ENCODE data around the gene PXDC1. TPM values are rescaled to one million over a fixed set of nuclear protein-coding genes. Genes with fewer than 3 reads are reported as not detected.
A peak's percentile ranks its signal among the peaks of the same experiment; 100 is the strongest.

PXDC1 gene
- total RNA-seq, 1 donor from 2014 or later: 231 TPM

DNA sequence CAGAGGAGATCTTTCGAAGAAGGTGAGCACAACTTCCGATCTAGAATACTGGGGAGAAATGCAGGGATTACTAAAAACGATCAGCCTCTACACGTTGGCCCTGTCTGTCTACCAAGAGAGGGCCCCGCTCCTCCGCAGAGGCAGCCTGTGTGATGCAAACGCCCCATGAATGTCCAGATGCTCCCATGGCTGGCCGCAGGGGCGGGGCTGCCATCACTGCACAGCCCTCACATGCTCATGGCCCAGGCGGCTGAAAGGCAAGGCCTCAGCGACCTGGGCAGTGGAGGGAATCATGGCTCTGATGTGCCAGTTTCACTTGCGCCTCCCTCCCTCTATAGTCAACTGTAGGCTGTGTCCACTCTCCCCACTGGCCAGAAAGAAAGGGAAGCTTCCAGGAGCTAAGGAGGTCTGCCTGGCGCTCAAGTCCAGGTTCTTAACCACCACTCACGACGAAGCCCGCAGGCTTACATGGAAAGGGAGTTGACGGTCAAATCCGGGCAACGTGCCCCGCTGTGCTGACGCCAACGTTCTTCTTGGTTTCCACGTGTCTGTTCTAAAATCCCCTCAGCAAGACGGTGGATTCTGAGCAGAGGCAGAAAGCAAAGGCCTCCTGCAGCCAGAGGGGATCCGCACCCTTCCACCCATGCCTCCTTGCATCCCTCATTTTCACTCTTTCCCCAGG is 14.2 kb downstream of the PXDC1 start:
- DNase-seq (ENCODE audit: low spot score): no peak
- peaks cover 4% of the 10 kb centered on the region for H3K9me3 Mint-ChIP-seq (ENCODE audit: low read depth)
- H3K36me3 Mint-ChIP-seq (ENCODE audit: low read depth): peaks cover 61% of the 10 kb centered on the region
- H3K27ac Mint-ChIP-seq (ENCODE audit: unreplicated experiment): peak overlapping the region; percentile 73
- no peaks in the 10 kb centered on the region for H3K27me3 Mint-ChIP-seq (ENCODE audit: low read depth)
- no peak overlapping the region for H3K4me3 Mint-ChIP-seq (ENCODE audit: unreplicated experiment)
- H3K4me1 Mint-ChIP-seq (ENCODE audit: low read depth): peaks cover 99% of the 10 kb centered on the region
- TF ChIP-seq, protein P1, sequence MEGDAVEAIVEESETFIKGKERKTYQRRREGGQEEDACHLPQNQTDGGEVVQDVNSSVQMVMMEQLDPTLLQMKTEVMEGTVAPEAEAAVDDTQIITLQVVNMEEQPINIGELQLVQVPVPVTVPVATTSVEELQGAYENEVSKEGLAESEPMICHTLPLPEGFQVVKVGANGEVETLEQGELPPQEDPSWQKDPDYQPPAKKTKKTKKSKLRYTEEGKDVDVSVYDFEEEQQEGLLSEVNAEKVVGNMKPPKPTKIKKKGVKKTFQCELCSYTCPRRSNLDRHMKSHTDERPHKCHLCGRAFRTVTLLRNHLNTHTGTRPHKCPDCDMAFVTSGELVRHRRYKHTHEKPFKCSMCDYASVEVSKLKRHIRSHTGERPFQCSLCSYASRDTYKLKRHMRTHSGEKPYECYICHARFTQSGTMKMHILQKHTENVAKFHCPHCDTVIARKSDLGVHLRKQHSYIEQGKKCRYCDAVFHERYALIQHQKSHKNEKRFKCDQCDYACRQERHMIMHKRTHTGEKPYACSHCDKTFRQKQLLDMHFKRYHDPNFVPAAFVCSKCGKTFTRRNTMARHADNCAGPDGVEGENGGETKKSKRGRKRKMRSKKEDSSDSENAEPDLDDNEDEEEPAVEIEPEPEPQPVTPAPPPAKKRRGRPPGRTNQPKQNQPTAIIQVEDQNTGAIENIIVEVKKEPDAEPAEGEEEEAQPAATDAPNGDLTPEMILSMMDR (IDR thresholded peaks at IDR 0.05): no peak

DNA sequence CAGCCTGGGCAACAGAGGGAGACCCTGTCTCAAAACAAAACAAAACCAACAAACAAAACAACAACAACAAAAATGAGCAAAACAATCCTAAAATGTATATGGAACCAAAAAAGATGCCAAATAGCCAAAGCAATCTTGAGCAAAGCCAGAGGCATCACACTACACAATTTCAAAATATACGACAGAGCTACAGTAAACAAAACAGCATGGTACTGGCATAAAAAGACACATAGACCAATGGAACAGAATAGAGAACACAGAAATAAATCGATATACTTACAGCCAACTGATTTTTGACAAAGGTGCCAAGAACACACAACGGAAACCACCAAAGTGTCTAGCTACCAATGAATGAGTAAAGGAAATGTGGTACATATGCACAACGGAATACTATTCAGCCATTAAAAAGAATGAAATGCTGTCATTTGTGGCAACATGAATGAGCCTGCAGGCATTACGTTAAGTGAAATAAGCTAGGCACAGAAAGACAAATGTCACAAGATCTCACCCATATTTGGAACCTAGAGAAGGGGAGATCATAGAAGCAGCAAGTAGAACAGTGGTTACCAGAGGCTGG is 16.4 kb downstream of the PXDC1 start:
- TF ChIP-seq, protein P1 (IDR thresholded peaks at IDR 0.05): no peak
- no peak overlapping the region for H3K4me3 Mint-ChIP-seq (ENCODE audit: unreplicated experiment)
- H3K9me3 Mint-ChIP-seq (ENCODE audit: low read depth): peaks cover 4% of the 10 kb centered on the region
- peak overlapping the region; percentile 87 for H3K27ac Mint-ChIP-seq (ENCODE audit: unreplicated experiment)
- no peaks in the 10 kb centered on the region for H3K27me3 Mint-ChIP-seq (ENCODE audit: low read depth)
- H3K4me1 Mint-ChIP-seq (ENCODE audit: low read depth): peaks cover 94% of the 10 kb centered on the region
- peaks cover 54% of the 10 kb centered on the region for H3K36me3 Mint-ChIP-seq (ENCODE audit: low read depth)
- no peak for DNase-seq (ENCODE audit: low spot score)

GRCh38 chr6:3734023-3734422 is 17.5 kb downstream of the PXDC1 start:
- peak; percentile 76 for DNase-seq (ENCODE audit: low spot score)
- Mint-ChIP-seq H3K4me3 (ENCODE audit: unreplicated experiment) (no peak overlapping the region), H3K27ac (ENCODE audit: unreplicated experiment) (peak overlapping the region; percentile 87), H3K27me3 (ENCODE audit: low read depth) (no peaks in the 10 kb centered on the region), H3K9me3 (ENCODE audit: low read depth) (peaks cover 4% of the 10 kb centered on the region), H3K4me1 (ENCODE audit: low read depth) (peaks cover 94% of the 10 kb centered on the region), H3K36me3 (ENCODE audit: low read depth) (peaks cover 60% of the 10 kb centered on the region)
- TF ChIP-seq, protein P1 (IDR thresholded peaks at IDR 0.05): no peak

DNA sequence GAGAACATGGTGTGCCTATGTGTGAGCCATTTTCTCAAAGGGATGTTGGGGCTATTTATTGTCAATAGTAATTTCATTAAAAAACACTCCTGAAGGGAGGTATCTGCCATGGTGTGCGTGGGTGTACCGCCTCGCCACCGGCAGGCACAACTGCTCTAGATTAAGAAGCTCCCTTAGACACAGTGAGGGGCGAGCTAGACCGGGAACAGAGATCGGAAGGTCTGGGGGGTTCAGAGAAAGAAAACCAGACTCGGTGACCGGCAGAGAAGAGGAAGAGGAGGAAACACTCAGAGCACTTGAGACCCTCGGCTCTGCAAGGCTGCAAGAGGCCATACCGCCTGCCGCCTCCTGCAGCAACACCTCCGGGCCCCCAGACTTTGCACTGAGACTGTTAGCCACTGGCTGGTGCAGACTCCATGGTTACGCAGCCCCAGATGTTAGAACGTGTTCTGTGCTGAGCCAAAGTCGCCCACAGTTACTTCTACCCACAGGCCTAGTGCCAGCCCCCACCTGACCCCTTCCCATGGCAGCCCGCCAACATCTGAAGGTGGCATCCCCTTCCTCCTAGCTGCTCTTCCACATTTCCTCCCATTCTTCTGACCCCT is 18.1 kb downstream of the PXDC1 start:
- Mint-ChIP-seq H3K36me3 (ENCODE audit: low read depth) (peaks cover 62% of the 10 kb centered on the region), H3K4me1 (ENCODE audit: low read depth) (peaks cover 94% of the 10 kb centered on the region), H3K4me3 (ENCODE audit: unreplicated experiment) (no peak overlapping the region), H3K27me3 (ENCODE audit: low read depth) (no peaks in the 10 kb centered on the region), H3K27ac (ENCODE audit: unreplicated experiment) (peak overlapping the region; percentile 87), H3K9me3 (ENCODE audit: low read depth) (peaks cover 4% of the 10 kb centered on the region)
- peak; percentile 66 for DNase-seq (ENCODE audit: low spot score)
- TF ChIP-seq, protein P1 (IDR thresholded peaks at IDR 0.05): no peak

- H3K9me3 Mint-ChIP-seq (ENCODE audit: low read depth): peaks cover 4% of the 10 kb centered on the region
- peak; percentile 65 for DNase-seq (ENCODE audit: low spot score)
- peaks cover 94% of the 10 kb centered on the region for H3K4me1 Mint-ChIP-seq (ENCODE audit: low read depth)
- peaks cover 63% of the 10 kb centered on the region for H3K36me3 Mint-ChIP-seq (ENCODE audit: low read depth)
- H3K27me3 Mint-ChIP-seq (ENCODE audit: low read depth): no peaks in the 10 kb centered on the region
- TF ChIP-seq, protein P1 (IDR thresholded peaks at IDR 0.05): peak; percentile 94
- H3K27ac Mint-ChIP-seq (ENCODE audit: unreplicated experiment): peak overlapping the region; percentile 87
- H3K4me3 Mint-ChIP-seq (ENCODE audit: unreplicated experiment): peak overlapping the region; percentile 6
These were observed 19.0 kb downstream of the PXDC1 start for GRCh38 chr6:3732345-3733141.

Data from chondrocyte (in vitro differentiated cells).